ENCODE measurements around the gene BCL11B.
A peak's percentile ranks its signal among the peaks of the same experiment; 100 is the strongest.

The BCL11B gene

DNA sequence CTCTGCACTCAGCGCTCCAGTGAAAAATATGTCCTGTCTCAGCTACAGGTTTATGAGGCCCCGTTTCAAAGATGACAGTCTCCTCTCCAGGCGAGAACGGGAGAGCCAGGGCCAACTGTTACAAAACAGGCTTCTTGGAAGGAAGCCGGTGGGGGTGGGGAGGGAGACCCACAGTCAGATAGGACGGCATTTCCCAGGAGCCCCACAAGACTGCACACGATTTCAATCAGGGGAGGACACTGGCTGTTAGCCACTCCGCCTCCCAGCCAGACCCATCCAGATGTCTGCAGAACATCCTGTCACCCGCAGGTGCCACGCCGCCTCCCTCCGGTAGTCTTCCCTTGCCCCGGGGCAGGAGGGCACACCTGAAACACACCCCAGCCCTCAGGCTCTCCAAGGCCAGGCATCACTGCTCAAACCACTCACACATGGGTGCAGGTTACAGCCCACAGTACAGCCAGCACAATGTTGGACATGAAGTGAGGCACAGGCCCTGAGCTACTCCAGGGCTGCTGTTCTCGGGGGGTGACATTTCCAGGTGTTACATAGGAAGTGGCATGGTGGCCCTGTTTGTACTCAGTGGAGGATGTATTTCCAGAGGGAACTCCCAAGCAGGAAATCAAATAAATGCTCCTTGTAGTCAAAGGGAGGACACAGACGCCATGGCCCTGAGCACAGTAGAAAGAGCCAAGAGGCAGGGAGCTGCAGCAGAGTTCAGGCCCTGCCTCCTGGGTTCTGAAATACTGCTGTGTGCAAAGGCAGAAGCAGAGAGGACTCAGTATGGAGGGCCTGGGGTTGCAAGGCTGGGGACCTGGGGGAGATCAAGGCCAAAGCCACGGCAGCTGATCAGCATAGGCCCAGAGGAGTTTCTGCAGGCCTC lies 138.1 kb downstream of the BCL11B start:
- Histone ChIP-seq H3K27me3 (no peaks in the 10 kb centered on the region), H3K9me3 (no peaks in the 10 kb centered on the region), H3K4me1 (ENCODE audit: control insufficient read depth in 1 of 2, insufficient read depth in 1 of 2, low read depth in 1 of 2, low read length in 1 of 2) (peaks cover 3 to 45% of the 10 kb centered on the region in 2 experiments), H3K36me3 (no peaks in the 10 kb centered on the region), H3K27ac (no peak overlapping the region), H3K4me3 (ENCODE audit: low read depth in 1 of 2, low read length in 1 of 2) (no peak overlapping the region)
- no peak for TF ChIP-seq CTCF (IDR thresholded peaks at IDR 0.05)

- Histone ChIP-seq H3K9me3 (no peaks in the 10 kb centered on the region), H3K36me3 (no peaks in the 10 kb centered on the region), H3K27ac (no peak overlapping the region), H3K27me3 (no peaks in the 10 kb centered on the region), H3K4me3 (ENCODE audit: low read depth in 1 of 2, low read length in 1 of 2) (no peak overlapping the region), H3K4me1 (ENCODE audit: control insufficient read depth in 1 of 2, insufficient read depth in 1 of 2, low read depth in 1 of 2, low read length in 1 of 2) (peaks cover 3 to 41% of the 10 kb centered on the region in 2 experiments)
- no peak for TF ChIP-seq CTCF (IDR thresholded peaks at IDR 0.05)
These were observed 139.0 kb downstream of the BCL11B start for GRCh38 chr14:99132821-99133635.

DNA sequence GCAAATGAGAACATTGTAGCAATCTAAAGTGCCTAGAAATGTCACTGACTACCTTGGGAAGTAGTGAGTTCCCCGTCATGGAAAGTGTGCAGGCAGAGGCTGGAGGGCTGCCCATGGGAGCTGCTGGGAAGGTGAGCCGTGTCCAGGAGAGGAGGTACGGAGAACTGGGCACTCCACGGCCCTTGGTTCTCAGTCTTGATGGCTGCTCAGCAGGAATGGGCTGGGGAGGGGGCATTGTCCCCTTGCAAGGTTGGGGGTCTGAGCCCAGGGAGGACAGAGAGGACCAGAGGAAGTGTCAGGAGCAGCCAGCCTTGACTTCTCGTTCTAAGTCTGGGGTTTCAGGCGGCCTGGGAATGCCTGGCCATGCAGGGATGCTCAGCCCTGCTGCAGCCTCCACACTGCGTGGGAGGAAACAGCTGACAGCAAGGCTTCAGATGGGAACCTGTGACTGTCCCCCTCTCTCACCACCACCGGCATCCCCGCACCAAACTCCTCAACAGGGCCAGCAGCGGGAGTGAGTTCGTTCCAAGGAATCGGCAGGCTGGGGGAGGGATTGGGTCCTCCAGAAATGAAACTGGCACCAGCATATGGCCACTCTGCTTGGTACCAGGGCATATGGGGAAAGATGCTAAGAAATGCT lies 140.2 kb downstream of the BCL11B start:
- no peaks in the 10 kb centered on the region for H3K27me3 ChIP-seq
- no peaks in the 10 kb centered on the region for H3K9me3 ChIP-seq
- TF ChIP-seq CTCF (IDR thresholded peaks at IDR 0.05), result no peak
- H3K27ac ChIP-seq, result no peak overlapping the region
- no peak overlapping the region for H3K4me3 ChIP-seq (ENCODE audit: low read depth in 1 of 2, low read length in 1 of 2)
- peaks cover 0 to 28% of the 10 kb centered on the region in 2 experiments for H3K4me1 ChIP-seq (ENCODE audit: control insufficient read depth in 1 of 2, insufficient read depth in 1 of 2, low read depth in 1 of 2, low read length in 1 of 2)
- H3K36me3 ChIP-seq, result no peaks in the 10 kb centered on the region

DNA sequence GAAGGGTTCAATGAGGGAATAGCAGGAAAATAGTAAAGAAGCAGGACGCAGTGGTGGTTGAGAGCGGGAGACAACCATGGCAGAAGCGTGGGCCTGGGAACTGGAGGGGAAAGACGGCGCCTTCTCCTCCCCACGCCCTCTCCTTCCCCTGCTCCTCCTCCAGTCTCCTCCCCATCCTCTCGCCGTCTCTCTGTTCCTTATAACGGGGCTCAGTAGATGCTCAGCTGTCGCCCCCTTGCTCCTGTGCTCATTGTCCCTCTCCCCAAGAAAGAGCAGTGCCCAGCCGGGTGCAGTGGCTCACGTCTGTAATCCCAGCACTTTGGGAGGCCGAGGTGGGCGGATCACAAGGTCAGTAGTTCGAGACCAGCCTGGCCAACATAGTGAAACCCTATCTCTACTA lies 142.0 kb downstream of the BCL11B start:
- H3K36me3 ChIP-seq, result no peaks in the 10 kb centered on the region
- H3K4me3 ChIP-seq (ENCODE audit: low read depth in 1 of 2, low read length in 1 of 2), result no peak overlapping the region
- H3K9me3 ChIP-seq, result no peaks in the 10 kb centered on the region
- TF ChIP-seq CTCF (IDR thresholded peaks at IDR 0.05), result no peak
- peaks cover 0 to 29% of the 10 kb centered on the region in 2 experiments for H3K4me1 ChIP-seq (ENCODE audit: control insufficient read depth in 1 of 2, insufficient read depth in 1 of 2, low read depth in 1 of 2, low read length in 1 of 2)
- no peaks in the 10 kb centered on the region for H3K27me3 ChIP-seq
- H3K27ac ChIP-seq, result no peak overlapping the region

DNA sequence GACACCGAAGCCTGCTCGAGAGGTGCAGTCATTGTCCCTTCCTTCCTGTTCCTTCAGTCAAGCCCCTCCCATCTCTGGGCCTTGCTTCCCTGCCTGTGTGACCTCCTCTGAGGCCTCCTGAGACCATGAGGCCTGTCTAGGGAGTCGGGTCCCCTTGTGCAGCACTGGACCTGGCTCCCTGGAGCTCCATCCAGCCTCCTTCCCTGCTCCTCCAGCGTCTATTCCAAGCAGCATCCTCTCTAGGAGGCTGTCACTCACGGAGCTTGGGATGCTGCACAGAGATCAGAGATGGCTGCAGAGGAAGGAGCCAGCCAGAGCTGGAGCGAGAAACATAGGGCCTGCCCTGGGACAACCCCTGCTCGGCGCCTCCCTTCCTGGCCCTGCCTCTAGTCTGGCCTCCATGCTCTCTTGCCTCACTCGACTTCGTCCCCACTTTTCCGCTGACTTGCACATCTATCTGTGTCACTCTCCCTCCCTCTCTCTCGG lies 142.7 kb downstream of the BCL11B start:
- Histone ChIP-seq H3K4me3 (ENCODE audit: low read depth in 1 of 2, low read length in 1 of 2) (no peak overlapping the region), H3K9me3 (no peaks in the 10 kb centered on the region), H3K36me3 (no peaks in the 10 kb centered on the region), H3K27me3 (no peaks in the 10 kb centered on the region), H3K27ac (peak overlapping the region; percentile 51), H3K4me1 (ENCODE audit: control insufficient read depth in 1 of 2, insufficient read depth in 1 of 2, low read depth in 1 of 2, low read length in 1 of 2) (peaks cover 0 to 31% of the 10 kb centered on the region in 2 experiments)
- no peak for TF ChIP-seq CTCF (IDR thresholded peaks at IDR 0.05)

Measured in neutrophil (primary cell).